Common myeloid progenitor, CD34-positive (primary cell): ENCODE measurements around the gene ADAM19.

Experiments
- CTCF ChIA-PET: fragments of 350-600 bp; sonication (Branson Sonifier 250); formaldehyde crosslinking; loops from one replicate; lab custom pipeline; 2021; ENCODE audit warnings: antibody characterized with exemption; lab: Charles Lee
- POLR2A ChIA-PET: fragments of 350-600 bp; sonication (Branson Sonifier 250); formaldehyde crosslinking; loops from one replicate; lab custom pipeline; 2021; ENCODE audit warnings: antibody characterized with exemption; lab: Charles Lee
- DNase-seq, 3 donors: peaks; one replicate each; pipeline versions ENCODE4 v3.0.0 to v3.0.0-alpha.2; 2013
- H3K27ac ChIP-seq, 2 experiments: 1 replicate in 1 of 2; 2 replicates in 1 of 2; pipeline ENCODE4 v1.7.0; 2013; ENCODE audit warnings: inconsistent platforms in 2 of 2, low read length in 2 of 2, mild to moderate bottlenecking in 2 of 2, low read depth in 1 of 2, moderate library complexity in 1 of 2; ENCODE audit not compliant: severe bottlenecking in 2 of 2, insufficient read depth in 1 of 2, poor library complexity in 1 of 2
- H3K27me3 ChIP-seq, 5 experiments: replicated peaks in 2 of 5; 1 replicate in 3 of 5; 2 replicates in 2 of 5; pipeline versions ENCODE4 v1.6.1 to v1.7.0; 2013; ENCODE audit warnings: low read length in 4 of 5, mild to moderate bottlenecking in 2 of 5, moderate library complexity in 2 of 5, inconsistent platforms in 1 of 5; ENCODE audit not compliant: insufficient read depth in 5 of 5, control insufficient read depth in 4 of 5
- H3K36me3 ChIP-seq, 4 experiments: 1 replicate in 2 of 4; 2 replicates in 2 of 4; pipeline versions ENCODE4 v1.6.1 to v1.7.0; 2013; ENCODE audit warnings: low read length in 3 of 4, control low read depth in 1 of 4, mild to moderate bottlenecking in 1 of 4; ENCODE audit not compliant: control insufficient read depth in 4 of 4, insufficient read depth in 4 of 4
- H3K4me1 ChIP-seq, 4 experiments: 1 replicate in 3 of 4; 2 replicates in 1 of 4; pipeline versions ENCODE4 v1.6.1 to v1.7.1; 2013; ENCODE audit warnings: low read length in 3 of 4, mild to moderate bottlenecking in 3 of 4, control low read depth in 1 of 4, inconsistent platforms in 1 of 4, moderate library complexity in 1 of 4; ENCODE audit not compliant: control insufficient read depth in 4 of 4, insufficient read depth in 4 of 4; ENCODE audit errors: control extremely low read depth in 1 of 4
- H3K4me3 ChIP-seq, 7 experiments: 1 replicate in 4 of 7; 2 replicates in 3 of 7; pipeline versions ENCODE4 v1.5.1 to v1.7.0; 2013; ENCODE audit warnings: mild to moderate bottlenecking in 7 of 7, low read length in 6 of 7, moderate library complexity in 6 of 7, inconsistent platforms in 2 of 7, low read depth in 2 of 7, control low read depth in 1 of 7; ENCODE audit not compliant: insufficient read depth in 4 of 7, control insufficient read depth in 1 of 7; ENCODE audit errors: extremely low read depth in 1 of 7
- H3K9me3 ChIP-seq, 5 experiments: 1 replicate in 4 of 5; 2 replicates in 1 of 5; pipeline versions ENCODE4 v1.6.1 to v1.7.1; 2013; ENCODE audit warnings: low read length in 4 of 5, mild to moderate bottlenecking in 2 of 5, inconsistent platforms in 1 of 5, low read depth in 1 of 5, moderate library complexity in 1 of 5; ENCODE audit not compliant: control insufficient read depth in 4 of 5, insufficient read depth in 2 of 5; ENCODE audit errors: control extremely low read depth in 1 of 5
- WGBS: methylation state at CpG from one replicate; pipeline ENCODE4 v1.1.5; 2013; ENCODE audit not compliant: insufficient coverage; 5-methylcytosine and 5-hydroxymethylcytosine counted together

The ADAM19 gene

GRCh38 chr5:157524887-157525286, 50.7 kb downstream of the ADAM19 start:
- no peaks in the 10 kb centered on the region for H3K9me3 ChIP-seq
- no peak for DNase-seq
- peaks cover 0 to 2% (median 0%) of the 10 kb centered on the region in 4 experiments for H3K4me1 ChIP-seq
- no peaks in the 10 kb centered on the region for H3K36me3 ChIP-seq
- POLR2A ChIA-PET, result no interaction called here
- 97% methylated on average over 3 of the region's 4 CpGs for WGBS
- H3K27me3 ChIP-seq, result no peaks in the 10 kb centered on the region
- no peak overlapping the region for H3K4me3 ChIP-seq
- CTCF ChIA-PET, result interaction anchor here (1.4 to 2.0 kb wide), 2 partner anchors 9 to 15 kb away, joined by 3 to 7 read pairs; no protein-coding TSS in a partner anchor
- no peak overlapping the region for H3K27ac ChIP-seq

GRCh38 chr5:157523976-157524375, 51.6 kb downstream of the ADAM19 start:
- ChIA-PET CTCF (interaction anchor here (1.4 kb wide), 1 partner anchor 14 kb away, joined by 3 read pairs; no protein-coding TSS in a partner anchor), POLR2A (no interaction called here)
- no CpG with 5 or more reads among the region's 4 CpGs for WGBS
- H3K36me3 ChIP-seq, result no peaks in the 10 kb centered on the region
- no peak overlapping the region for H3K27ac ChIP-seq
- H3K27me3 ChIP-seq, result no peaks in the 10 kb centered on the region
- DNase-seq, result no peak
- H3K4me1 ChIP-seq, result peaks cover 0 to 1% (median 0%) of the 10 kb centered on the region in 4 experiments
- H3K9me3 ChIP-seq, result no peaks in the 10 kb centered on the region
- H3K4me3 ChIP-seq, result no peak overlapping the region

- Histone ChIP-seq H3K27me3 (no peaks in the 10 kb centered on the region), H3K4me3 (no peak overlapping the region), H3K27ac (no peak overlapping the region), H3K9me3 (no peaks in the 10 kb centered on the region), H3K4me1 (no peaks in the 10 kb centered on the region), H3K36me3 (no peaks in the 10 kb centered on the region)
- 94% methylated on average over 5 of the region's 5 CpGs for WGBS
- DNase-seq, result no peak
- ChIA-PET POLR2A (no interaction called here), CTCF (no interaction called here)
Observed at GRCh38 chr5:157521704-157522029, 53.9 kb downstream of the ADAM19 start.

GRCh38 chr5:157520911-157521703, 54.5 kb downstream of the ADAM19 start:
- no peaks in the 10 kb centered on the region for H3K9me3 ChIP-seq
- WGBS, result 88% methylated on average over 9 of the region's 9 CpGs
- no peak overlapping the region for H3K4me3 ChIP-seq
- no peaks in the 10 kb centered on the region for H3K36me3 ChIP-seq
- no peak overlapping the region for H3K27ac ChIP-seq
- H3K27me3 ChIP-seq, result no peaks in the 10 kb centered on the region
- no peaks in the 10 kb centered on the region for H3K4me1 ChIP-seq
- ChIA-PET POLR2A (no interaction called here), CTCF (no interaction called here)
- DNase-seq, result no peak

- Histone ChIP-seq H3K9me3 (no peaks in the 10 kb centered on the region), H3K4me3 (no peak overlapping the region), H3K27me3 (no peaks in the 10 kb centered on the region), H3K27ac (no peak overlapping the region), H3K36me3 (no peaks in the 10 kb centered on the region), H3K4me1 (no peaks in the 10 kb centered on the region)
- POLR2A ChIA-PET, result no interaction called here
- WGBS, result 97% methylated on average over 8 of the region's 9 CpGs
- CTCF ChIA-PET, result interaction anchor here (0.6 kb wide), 1 partner anchor 22 kb away, joined by 3 read pairs; no protein-coding TSS in a partner anchor
- no peak for DNase-seq
Observed at GRCh38 chr5:157519579-157520253, 55.9 kb downstream of the ADAM19 start.

- WGBS, result 100% methylated on average over 3 of the region's 6 CpGs
- Histone ChIP-seq H3K9me3 (no peaks in the 10 kb centered on the region), H3K4me3 (no peak overlapping the region), H3K27ac (no peak overlapping the region), H3K4me1 (no peaks in the 10 kb centered on the region), H3K27me3 (no peaks in the 10 kb centered on the region), H3K36me3 (no peaks in the 10 kb centered on the region)
- no peak for DNase-seq
- ChIA-PET POLR2A (no interaction called here), CTCF (no interaction called here)
Observed at GRCh38 chr5:157518963-157519362, 56.6 kb downstream of the ADAM19 start.
